HepG2 (cell line): ENCODE measurements around the gene SAMD14. TPM values are rescaled to one million over a fixed set of nuclear protein-coding genes. Genes with fewer than 3 reads are reported as not detected.

ENCODE experiments used
- ARHGAP35 ChIP-seq: sonication (generic); formaldehyde crosslinking; IDR thresholded peaks from 2 replicates; pipeline ENCODE4 v1.9.0; 2022; ENCODE audit warnings: mild to moderate bottlenecking, inconsistent platforms, moderate library complexity, missing genetic modification reagents, borderline replicate concordance
- E2F1 ChIP-seq: sonication (generic); formaldehyde crosslinking; IDR thresholded peaks from 2 replicates; pipeline ENCODE4 v1.5.0; 2020; ENCODE audit warnings: missing genetic modification reagents
- KDM5B ChIP-seq: sonication (generic); formaldehyde crosslinking; IDR thresholded peaks from 2 replicates; pipeline ENCODE4 v1.4.0; 2020; ENCODE audit warnings: missing genetic modification reagents, mild to moderate bottlenecking, borderline replicate concordance
- KLF16 ChIP-seq, 2 experiments: sonication (generic) in 1 of 2; formaldehyde crosslinking in 1 of 2; IDR thresholded peaks; 2 replicates each; pipeline versions ENCODE4 v1.6.1 to v1.8.0; 2016 to 2023; ENCODE audit warnings: missing genetic modification reagents in 2 of 2, missing compliant biosample characterization in 1 of 2
- MYC ChIP-seq: sonication (generic); formaldehyde crosslinking; IDR thresholded peaks from 2 replicates; pipeline ENCODE4 v1.9.0; 2021; ENCODE audit warnings: missing genetic modification reagents, borderline replicate concordance
- NFIC ChIP-seq: IDR thresholded peaks from 2 replicates; pipeline ENCODE4 v1.6.1; 2012; ENCODE audit warnings: mild to moderate bottlenecking, low read length, inconsistent platforms
- NR2F6 ChIP-seq, 2 experiments: IDR thresholded peaks; 2 replicates each; pipeline ENCODE4 v1.6.1; 2016; ENCODE audit warnings: antibody characterized with exemption in 1 of 2, mild to moderate bottlenecking in 1 of 2
- PHF20 ChIP-seq: sonication (generic); formaldehyde crosslinking; IDR thresholded peaks from 2 replicates; pipeline ENCODE4 v1.5.0; 2020; ENCODE audit warnings: mild to moderate bottlenecking, missing genetic modification reagents
- SNAPC4 ChIP-seq: sonication (generic); formaldehyde crosslinking; IDR thresholded peaks from 2 replicates; pipeline ENCODE4 v1.4.0; 2020; ENCODE audit warnings: mild to moderate bottlenecking, missing genetic modification reagents
- SNAPC5 ChIP-seq: sonication (generic); formaldehyde crosslinking; IDR thresholded peaks from 2 replicates; pipeline ENCODE4 v1.8.1; 2023; ENCODE audit warnings: mild to moderate bottlenecking, missing genetic modification reagents, borderline replicate concordance
- SRSF1 ChIP-seq: fragments of 200-400 bp; formaldehyde crosslinking; optimal IDR thresholded peaks from 2 replicates; pipeline ENCODE3; 2017; ENCODE audit warnings: mild to moderate bottlenecking, low read depth, low read length, moderate library complexity
- ZNF280B ChIP-seq: sonication (generic); formaldehyde crosslinking; IDR thresholded peaks from 2 replicates; pipeline ENCODE4 v1.5.0; 2020; ENCODE audit warnings: missing genetic modification reagents, mild to moderate bottlenecking, borderline replicate concordance
- ZNF331 ChIP-seq: sonication (generic); formaldehyde crosslinking; IDR thresholded peaks from 2 replicates; pipeline ENCODE4 v1.4.0; 2020; ENCODE audit warnings: missing genetic modification reagents
- ZNF432 ChIP-seq: sonication (generic); formaldehyde crosslinking; IDR thresholded peaks from 2 replicates; pipeline ENCODE4 v1.5.0; 2020; ENCODE audit warnings: missing genetic modification reagents, mild to moderate bottlenecking, borderline replicate concordance
- ZNF552 ChIP-seq: sonication (generic); formaldehyde crosslinking; IDR thresholded peaks from 2 replicates; pipeline ENCODE4 v1.9.0; 2022; ENCODE audit warnings: missing genetic modification reagents, mild to moderate bottlenecking, borderline replicate concordance
- ZNF598 ChIP-seq: sonication (generic); formaldehyde crosslinking; IDR thresholded peaks from 2 replicates; pipeline ENCODE4 v1.5.1; 2020; ENCODE audit warnings: mild to moderate bottlenecking, missing genetic modification reagents, borderline replicate concordance
- ZNF678 ChIP-seq: sonication (generic); formaldehyde crosslinking; IDR thresholded peaks from 2 replicates; pipeline ENCODE4 v1.4.0; 2020; ENCODE audit warnings: mild to moderate bottlenecking, missing genetic modification reagents
- ZNF782 ChIP-seq: sonication (generic); formaldehyde crosslinking; IDR thresholded peaks from 2 replicates; pipeline ENCODE4 v1.4.0; 2020; ENCODE audit warnings: missing genetic modification reagents, mild to moderate bottlenecking, borderline replicate concordance
- ZNF841 ChIP-seq: sonication (generic); formaldehyde crosslinking; IDR thresholded peaks from 2 replicates; pipeline ENCODE4 v1.8.1; 2023; ENCODE audit warnings: missing genetic modification reagents, borderline replicate concordance
- ZSCAN29 ChIP-seq: sonication (generic); formaldehyde crosslinking; conservative IDR thresholded peaks from 2 replicates; pipeline ENCODE4 v1.4.0; 2020; ENCODE audit warnings: mild to moderate bottlenecking, missing genetic modification reagents
- polyA plus RNA-seq, 8 experiments: library from polyadenylated mRNA; depleted of rRNA in 3 of 8; stranded (reverse) in 7 of 8; unstranded in 1 of 8; fragments of >200 nt; fragmentation: Illumina TruSeq in 4 of 8; extraction: Trizol in 4 of 8; gene quantifications; 2 replicates each; pipeline versions ENCODE4 v1.2.1 to v1.2.3, GENCODE V29; 2011 to 2016; ENCODE audit warnings: low read depth in 4 of 8, missing spikeins in 1 of 8, mixed read lengths in 1 of 8; ENCODE audit not compliant: insufficient read depth in 1 of 8
- total RNA-seq, 5 experiments: library from RNA; depleted of rRNA; stranded (reverse); fragments of >200 nt; fragmentation: Illumina TruSeq; extraction: Trizol; gene quantifications; 2 replicates each; pipeline ENCODE4 v1.2.3, GENCODE V29; 2016; ENCODE audit warnings: low read depth in 1 of 5

The SAMD14 gene
- total and polyA plus RNA-seq, 2 of the 13 experiments (the other 11 are each of a cell fraction or from before 2014, with no cell fraction given), result 0.07 to 0.22 TPM

- TF ChIP-seq ZNF598, result no peak
- no peak for TF ChIP-seq SNAPC5 (CRISPR knock-in tag)
- no peak for TF ChIP-seq NFIC
- no peak for TF ChIP-seq ZNF432 (CRISPR knock-in tag)
- no peak for TF ChIP-seq ZNF678 (CRISPR knock-in tag)
- TF ChIP-seq PHF20, result no peak
- no peak for TF ChIP-seq SNAPC4 (CRISPR knock-in tag)
- peak; percentile 49; the same call in 1 of the 2 replicates for TF ChIP-seq MYC (CRISPR knock-in tag)
- TF ChIP-seq ZNF280B, result no peak
- TF ChIP-seq ARHGAP35 (CRISPR knock-in tag), result no peak
- TF ChIP-seq ZNF782 (CRISPR knock-in tag), result no peak
- TF ChIP-seq SRSF1, result no peak
- TF ChIP-seq NR2F6 (IDR thresholded peaks at IDR 0.05), result no peak
- 0 out of 2 replicates have a peak, but pooled peaks have one; percentile 6 for TF ChIP-seq NR2F6 (CRISPR knock-in tag; IDR thresholded peaks at IDR 0.05)
- no peak for TF ChIP-seq ZNF552 (CRISPR knock-in tag)
- no peak for TF ChIP-seq ZNF841
- TF ChIP-seq ZSCAN29, result no peak
- no peak for TF ChIP-seq ZNF331 (CRISPR knock-in tag)
- TF ChIP-seq KLF16 (CRISPR knock-in tag; IDR thresholded peaks at IDR 0.05), result no peak
- no peak for TF ChIP-seq KDM5B
- no peak for TF ChIP-seq E2F1 (CRISPR knock-in tag)
Observed at GRCh38 chr17:50139950-50140885, 10.3 kb upstream of the SAMD14 start (continued).
